ENCODE data around the gene GATA5. TPM values are rescaled to one million over a fixed set of nuclear protein-coding genes. Genes with fewer than 3 reads are reported as not detected.

The GATA5 gene
- total RNA-seq, 2 experiments from 2014 or later, result not detected

GRCh38 chr20:62496568-62497218 lies 20.9 kb upstream of the GATA5 start:
- ATAC-seq, result no peak
- DNase-seq, result peak; percentile 44
- CTCF ChIA-PET, result interaction anchor here (2.6 kb wide), 1 partner anchor 120 kb away, joined by 10 read pairs; no protein-coding TSS in a partner anchor
- intact Hi-C loops (cut with micrococcal nuclease), result no loop called here
- H3K27me3 Mint-ChIP-seq, result peaks cover 4% of the 10 kb centered on the region
- TF ChIP-seq CTCF (IDR thresholded peaks at IDR 0.05), result peak; percentile 71
- no peak overlapping the region for H3K27ac Mint-ChIP-seq
- no peak overlapping the region for H3K4me3 Mint-ChIP-seq
- peaks cover 19% of the 10 kb centered on the region for H3K4me1 Mint-ChIP-seq (ENCODE audit: low read depth)
- H3K9me3 Mint-ChIP-seq, result no peaks in the 10 kb centered on the region
- POLR2A ChIA-PET, result no interaction called here
- H3K36me3 Mint-ChIP-seq (ENCODE audit: low read depth), result no peaks in the 10 kb centered on the region

GRCh38 chr20:62495749-62496567 lies 20.2 kb upstream of the GATA5 start:
- no peak for ATAC-seq
- CTCF ChIA-PET, result interaction anchor here (1.0 to 2.6 kb wide), 2 partner anchors 13 to 121 kb away, joined by 3 to 10 read pairs; no protein-coding TSS in a partner anchor

GRCh38 chr20:62494980-62495748 lies 19.4 kb upstream of the GATA5 start:
- ChIA-PET POLR2A (no interaction called here), CTCF (interaction anchor here (1.0 to 2.6 kb wide), 2 partner anchors 12 to 122 kb away, joined by 3 to 10 read pairs; no protein-coding TSS in a partner anchor)
- DNase-seq (no peak), ATAC-seq (no peak)
- Mint-ChIP-seq H3K4me1 (ENCODE audit: low read depth) (peaks cover 4% of the 10 kb centered on the region), H3K9me3 (no peaks in the 10 kb centered on the region), H3K27ac (no peak overlapping the region), H3K27me3 (peaks cover 6% of the 10 kb centered on the region), H3K36me3 (ENCODE audit: low read depth) (no peaks in the 10 kb centered on the region), H3K4me3 (no peak overlapping the region)
- TF ChIP-seq CTCF (IDR thresholded peaks at IDR 0.05), result no peak
- intact Hi-C loops (cut with micrococcal nuclease), result no loop called here

More at GRCh38 chr20:62495749-62496567, 20.2 kb upstream of the GATA5 start:
- H3K9me3 Mint-ChIP-seq, result no peaks in the 10 kb centered on the region
- POLR2A ChIA-PET, result no interaction called here
- H3K36me3 Mint-ChIP-seq (ENCODE audit: low read depth), result no peaks in the 10 kb centered on the region
- no peak overlapping the region for H3K27ac Mint-ChIP-seq
- H3K4me3 Mint-ChIP-seq, result no peak overlapping the region
- intact Hi-C loops (cut with micrococcal nuclease), result no loop called here
- H3K4me1 Mint-ChIP-seq (ENCODE audit: low read depth), result peaks cover 12% of the 10 kb centered on the region
- no peak for TF ChIP-seq CTCF (IDR thresholded peaks at IDR 0.05)
- H3K27me3 Mint-ChIP-seq, result peaks cover 4% of the 10 kb centered on the region
- no peak for DNase-seq

GRCh38 chr20:62494537-62494936 lies 18.7 kb upstream of the GATA5 start:
- Mint-ChIP-seq H3K36me3 (ENCODE audit: low read depth) (no peaks in the 10 kb centered on the region), H3K27me3 (peaks cover 6% of the 10 kb centered on the region), H3K27ac (no peak overlapping the region), H3K9me3 (no peaks in the 10 kb centered on the region), H3K4me3 (no peak overlapping the region), H3K4me1 (ENCODE audit: low read depth) (no peaks in the 10 kb centered on the region)
- intact Hi-C loops (cut with micrococcal nuclease), result no loop called here
- POLR2A ChIA-PET, result no interaction called here
- CTCF ChIA-PET, result no interaction called here
- TF ChIP-seq CTCF (IDR thresholded peaks at IDR 0.05), result no peak
- ATAC-seq (no peak), DNase-seq (no peak)
